GM18870 (cell line): Measurements from ENCODE around the gene PRKCA.

Experiments
- ATAC-seq: cut with Tn5 transposase; IDR thresholded peaks from one replicate; pipeline ENCODE4 v1.9.1; 2021; ENCODE audit warnings: moderate library complexity; ENCODE audit not compliant: unreplicated experiment

PRKCA gene

GRCh38 chr17:66562119-66562518, 259.7 kb downstream of the PRKCA start:
- no peak for ATAC-seq

- ATAC-seq, result no peak
Observed at GRCh38 chr17:66564992-66565465, 262.6 kb downstream of the PRKCA start.

GRCh38 chr17:66567234-66568170, 265.1 kb downstream of the PRKCA start:
- ATAC-seq, result peak; percentile 48

GRCh38 chr17:66569572-66569971, 267.2 kb downstream of the PRKCA start:
- ATAC-seq, result no peak

- no peak for ATAC-seq
Observed at GRCh38 chr17:66570447-66571195, 268.2 kb downstream of the PRKCA start.

- ATAC-seq, result no peak
Observed at GRCh38 chr17:66571745-66572144, 269.3 kb downstream of the PRKCA start.

GRCh38 chr17:66573078-66573477, 270.7 kb downstream of the PRKCA start:
- ATAC-seq, result no peak

- no peak for ATAC-seq
Observed at GRCh38 chr17:66574123-66574522, 271.7 kb downstream of the PRKCA start.

- ATAC-seq, result no peak
Observed at GRCh38 chr17:66576473-66576872, 274.1 kb downstream of the PRKCA start.

- ATAC-seq, result no peak
Observed at GRCh38 chr17:66577041-66577440, 274.6 kb downstream of the PRKCA start.

GRCh38 chr17:66578781-66579489, 276.5 kb downstream of the PRKCA start:
- ATAC-seq, result no peak

GRCh38 chr17:66579556-66579955, 277.1 kb downstream of the PRKCA start:
- no peak for ATAC-seq

GRCh38 chr17:66580184-66580955, 278.0 kb downstream of the PRKCA start:
- no peak for ATAC-seq

GRCh38 chr17:66580956-66581391, 278.6 kb downstream of the PRKCA start:
- ATAC-seq, result no peak

- no peak for ATAC-seq
Observed at GRCh38 chr17:66582373-66583111, 280.1 kb downstream of the PRKCA start.

GRCh38 chr17:66583112-66583748, 280.8 kb downstream of the PRKCA start:
- no peak for ATAC-seq

GRCh38 chr17:66584927-66585326, 282.5 kb downstream of the PRKCA start:
- no peak for ATAC-seq

GRCh38 chr17:66585472-66585871, 283.1 kb downstream of the PRKCA start:
- no peak for ATAC-seq

- ATAC-seq, result no peak
Observed at GRCh38 chr17:66589892-66590291, 287.5 kb downstream of the PRKCA start.
